ENCODE results near the gene SLC25A25. TPM values are rescaled to one million over a fixed set of nuclear protein-coding genes. Genes with fewer than 3 reads are reported as not detected.
"Not testable (repeated sequence)": the region's sequence is repeated elsewhere in the genome, so short reads cannot be mapped to it uniquely, and the experiment has no call there.

Gene SLC25A25
- total RNA-seq, 1 donor from 2014 or later = 25.8 TPM

DNA sequence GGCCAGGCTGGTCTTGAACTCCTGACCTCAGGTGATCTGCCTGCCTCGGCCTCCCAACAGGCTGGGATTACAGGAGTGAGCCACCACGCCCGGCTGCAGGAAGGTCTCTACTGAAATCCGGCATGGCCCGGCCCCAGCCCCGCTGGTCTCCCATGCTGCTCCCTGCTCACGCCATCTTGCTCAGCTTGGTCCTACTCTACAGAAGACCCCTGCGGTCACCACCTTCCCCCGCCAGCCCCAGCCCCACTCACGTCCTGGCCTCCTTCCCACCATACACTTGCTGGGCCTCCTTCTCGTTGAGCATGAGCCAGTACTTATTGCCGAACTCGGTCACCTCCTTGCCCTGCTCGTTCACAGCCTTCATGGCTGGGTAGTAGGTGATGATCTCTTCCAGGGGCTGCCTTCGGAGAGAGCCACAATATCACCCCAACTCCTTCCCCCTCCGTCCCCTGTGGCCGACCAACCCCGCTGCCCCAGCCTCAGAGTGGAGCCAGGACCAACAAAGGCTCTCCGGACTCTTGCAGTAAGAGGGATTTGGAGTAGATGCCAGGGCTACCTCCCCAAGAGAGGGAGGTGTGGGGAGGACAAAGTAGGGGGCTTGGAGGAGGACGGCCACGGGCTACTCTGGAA is 55.5 kb downstream of the SLC25A25 start:
- DNase-seq (ENCODE audit: low read depth in 2 of 2) = no peak

DNA sequence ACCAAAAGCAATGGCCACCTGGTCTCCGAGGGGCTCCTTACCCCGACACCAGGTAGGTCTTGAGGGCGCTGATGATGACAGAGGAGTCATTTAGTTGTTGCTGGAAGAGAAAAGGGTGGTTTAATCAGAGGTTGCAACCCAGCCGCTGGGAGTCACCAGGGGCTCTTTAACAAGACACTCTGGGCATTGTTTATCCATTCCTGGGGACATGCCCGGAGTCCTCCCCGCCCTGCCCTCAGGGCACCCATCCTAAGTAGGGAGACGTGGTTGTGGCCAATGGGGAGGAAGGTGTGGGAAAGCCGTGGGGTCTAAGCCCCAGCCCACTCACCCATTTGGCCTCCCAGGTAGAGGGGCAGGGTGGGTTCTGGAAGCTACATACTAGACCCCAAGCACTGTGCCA is 56.4 kb downstream of the SLC25A25 start:
- no peak for DNase-seq (ENCODE audit: low read depth in 2 of 2)

DNA sequence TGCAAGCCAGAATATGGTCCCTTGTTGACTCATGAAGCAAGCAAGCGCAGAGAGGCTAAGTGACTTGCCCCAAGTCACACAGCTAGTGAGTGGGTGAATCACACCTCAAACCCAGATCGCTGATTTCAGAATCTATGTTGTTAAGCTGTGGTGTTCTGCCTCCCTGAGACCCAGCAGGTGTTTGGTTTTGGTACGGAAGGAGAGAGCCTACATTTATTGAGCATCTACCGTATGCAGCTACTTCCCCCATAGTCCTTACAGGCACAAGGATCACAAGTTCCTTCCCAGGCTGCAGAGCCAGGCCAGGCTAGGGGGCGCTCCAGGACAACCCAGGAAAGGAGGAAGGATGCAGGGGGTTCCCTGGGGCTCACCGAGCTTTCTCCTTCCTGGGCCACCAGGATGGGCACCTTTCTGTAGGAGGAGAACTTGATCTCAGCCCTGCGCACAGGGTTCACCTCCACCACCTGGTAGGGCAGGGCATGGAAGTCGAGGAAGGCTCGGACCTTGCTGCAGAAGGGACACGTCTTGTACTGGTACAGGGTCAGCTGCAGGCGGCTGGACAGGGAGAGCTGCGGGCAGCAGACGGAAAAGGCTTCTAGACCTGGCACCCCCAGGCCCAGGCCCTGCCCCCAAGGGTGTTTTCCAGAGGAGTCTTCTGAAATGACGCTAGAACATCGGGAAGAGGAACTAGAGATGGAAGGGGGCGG is 57.0 kb downstream of the SLC25A25 start:
- DNase-seq (ENCODE audit: low read depth in 2 of 2) = peak in 1 of 2 donors; percentile 66

DNA sequence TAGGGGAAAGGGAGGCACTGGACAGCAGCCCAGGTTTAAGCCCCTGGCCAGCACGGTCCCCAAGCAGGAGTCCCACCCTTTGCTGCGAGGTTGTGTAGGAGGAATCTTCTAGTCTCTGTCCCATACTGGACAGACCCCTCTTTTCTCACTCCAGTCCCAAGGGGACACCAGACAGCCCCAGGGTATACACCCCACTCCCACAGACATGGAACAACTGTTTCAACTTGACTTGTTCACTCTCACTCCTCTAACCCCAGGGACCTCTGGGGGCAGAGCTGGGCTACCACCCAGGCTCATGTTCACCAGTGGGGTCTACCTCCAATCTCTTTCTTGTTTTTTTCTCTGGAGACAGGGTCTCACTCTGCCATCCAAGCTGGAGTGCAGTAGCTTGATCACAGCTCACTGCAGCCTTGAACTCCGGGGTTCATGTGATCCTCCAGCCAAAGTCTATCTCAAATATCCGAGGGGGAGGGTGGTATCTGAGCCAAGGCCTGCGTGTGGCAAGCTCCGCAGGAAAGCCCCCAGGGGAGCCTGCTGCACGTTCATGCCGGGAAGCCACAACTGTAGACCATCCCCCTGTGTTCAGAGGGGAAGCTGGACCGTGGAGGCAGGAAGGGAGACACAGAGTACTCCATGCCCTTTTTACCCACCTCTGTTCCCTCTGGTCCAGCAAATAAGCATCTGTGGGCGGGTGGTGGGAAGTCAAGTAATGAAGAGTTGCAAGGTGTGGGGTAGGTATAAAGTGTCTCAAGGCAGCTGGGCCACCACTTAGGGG is 57.7 kb downstream of the SLC25A25 start:
- no peak for DNase-seq (ENCODE audit: low read depth in 2 of 2)

DNA sequence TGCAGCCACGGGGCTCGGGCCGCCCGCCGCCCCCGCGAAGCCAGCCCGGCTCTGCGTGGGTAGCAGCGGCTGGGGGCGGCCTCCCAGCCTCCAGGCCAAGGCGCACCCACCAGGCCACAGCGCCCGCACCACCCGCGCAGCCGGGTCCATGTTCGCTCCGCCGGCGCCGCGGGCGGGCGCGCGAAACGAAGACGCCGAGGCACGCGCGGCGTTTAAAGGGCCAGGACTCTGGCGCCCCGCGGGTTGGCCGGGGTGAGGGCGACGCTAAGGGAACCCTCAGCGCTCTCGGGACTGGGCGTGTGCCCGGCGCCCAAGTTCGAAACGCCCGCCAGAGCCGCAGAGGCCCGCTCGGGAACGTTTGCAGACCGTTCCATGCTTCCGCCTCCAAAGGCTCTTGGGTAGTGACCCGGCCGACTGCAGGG is 59.5 kb downstream of the SLC25A25 start, which contains the start of gene PTGES2:
PTGES2 (minus strand) TSS at position 162 of the 422 bp plus-strand sequence; CDS start at position 150, 12 bp downstream.
- DNase-seq (ENCODE audit: low read depth in 2 of 2) = peak; percentile 67 to 86

DNA sequence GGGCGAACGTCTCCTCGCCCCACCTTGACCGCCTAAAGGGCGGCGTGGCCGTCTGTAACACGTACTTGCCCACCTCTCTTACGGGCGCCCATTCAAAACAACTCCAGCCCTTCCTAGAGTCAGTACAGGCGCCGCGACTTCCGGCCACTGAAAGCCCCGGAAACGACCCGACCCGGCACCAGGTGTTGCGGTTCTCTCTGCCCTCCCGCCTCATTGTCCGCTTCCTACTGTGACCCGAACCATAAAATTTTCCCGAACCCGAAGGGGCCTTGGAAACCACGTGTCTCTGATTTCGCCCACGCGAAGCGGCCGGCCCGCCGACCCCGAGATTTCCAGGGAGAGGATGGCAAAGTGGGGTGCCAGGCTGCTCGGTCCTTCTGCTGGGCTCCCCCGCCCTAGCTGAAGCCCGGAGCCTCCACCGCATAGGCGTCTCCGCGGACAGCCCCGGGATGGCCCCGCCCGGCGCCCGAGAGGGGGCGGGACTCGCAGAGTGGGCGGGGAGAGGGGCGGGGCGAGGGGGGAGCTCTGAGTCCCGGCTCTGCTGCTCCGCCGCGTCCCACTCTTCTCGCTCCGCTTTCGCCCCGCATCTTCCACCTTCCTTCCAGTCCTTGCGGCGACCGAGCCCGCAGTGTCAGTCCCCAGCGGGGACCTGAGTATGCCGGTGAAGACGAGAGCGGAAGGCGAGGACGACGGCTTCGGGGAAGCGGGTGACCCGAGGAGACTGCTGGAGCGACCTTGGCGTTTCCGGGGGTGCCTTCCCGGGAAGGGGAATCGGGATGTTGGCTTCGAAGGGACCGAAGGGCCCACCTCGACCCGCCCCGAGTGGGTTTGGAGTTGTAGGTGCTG is 60.2 kb downstream of the SLC25A25 start:
- DNase-seq (ENCODE audit: low read depth in 2 of 2) = peak; percentile 79 to 88

DNA sequence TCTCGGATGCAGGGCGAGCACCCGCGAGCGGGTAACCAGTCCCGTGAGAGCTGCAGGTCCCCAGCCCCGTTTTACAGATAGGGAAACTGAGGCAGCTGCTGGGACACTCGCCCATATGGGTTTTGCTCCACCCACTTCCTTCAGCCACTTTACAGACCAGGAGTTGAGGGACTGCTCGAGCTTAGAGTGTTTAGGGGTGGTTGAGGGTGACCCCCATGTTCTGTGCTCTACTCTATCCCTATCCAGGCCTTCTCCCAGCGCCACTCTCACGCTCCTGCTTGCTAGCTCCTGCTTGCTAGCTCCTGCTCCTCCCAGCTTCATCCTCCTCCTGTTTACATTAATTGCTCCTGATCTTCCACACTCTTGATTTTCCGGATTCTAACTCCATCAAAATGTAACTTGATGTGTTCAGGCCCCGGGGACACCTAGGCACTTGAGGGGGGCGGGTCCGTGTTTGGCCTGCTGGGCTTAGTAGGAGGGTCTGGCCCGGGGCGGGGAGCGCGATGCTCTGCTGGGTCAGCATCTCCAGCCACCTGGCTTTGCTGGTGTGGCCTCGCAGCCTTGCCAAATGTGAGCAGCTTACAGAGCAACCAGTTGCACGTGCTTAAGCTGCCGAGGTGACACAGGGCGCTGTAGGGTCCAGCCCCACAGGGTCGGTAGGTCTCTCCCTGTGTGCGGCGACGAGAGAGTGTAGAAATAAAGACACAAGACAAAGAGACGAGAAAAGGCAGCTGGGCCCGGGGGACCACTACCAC is 61.0 kb downstream of the SLC25A25 start:
- no peak for DNase-seq (ENCODE audit: low read depth in 2 of 2)

DNA sequence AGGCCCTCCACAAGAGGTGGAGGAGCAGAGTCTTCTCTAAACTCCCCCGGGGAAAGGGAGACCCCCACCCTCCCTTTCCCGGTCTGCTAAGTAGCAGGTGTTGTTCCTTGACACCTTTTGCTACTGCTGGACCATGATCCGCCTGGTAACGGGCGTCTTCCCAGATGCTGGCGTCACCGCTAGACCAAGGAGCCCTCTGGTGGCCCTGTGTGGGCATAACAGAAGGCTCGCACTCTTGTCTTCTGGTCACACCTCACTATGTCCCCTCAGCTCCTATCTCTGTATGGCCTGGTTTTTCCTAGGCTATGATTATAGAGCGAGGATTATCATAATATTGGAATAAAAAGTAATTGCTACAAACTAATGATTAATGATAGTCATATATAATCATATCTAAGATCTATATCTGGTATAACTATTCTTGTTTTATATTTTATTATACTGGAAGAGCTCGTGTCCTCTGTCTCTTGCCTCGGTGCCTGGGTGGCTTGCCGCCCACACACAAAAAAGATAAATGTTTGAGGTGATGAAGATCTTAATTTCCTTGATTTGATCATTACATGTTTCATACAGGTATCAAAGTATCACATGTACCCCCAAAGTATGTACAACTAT is 62.1 kb downstream of the SLC25A25 start:
- DNase-seq (ENCODE audit: low read depth in 2 of 2) = not testable (repeated sequence)

DNA sequence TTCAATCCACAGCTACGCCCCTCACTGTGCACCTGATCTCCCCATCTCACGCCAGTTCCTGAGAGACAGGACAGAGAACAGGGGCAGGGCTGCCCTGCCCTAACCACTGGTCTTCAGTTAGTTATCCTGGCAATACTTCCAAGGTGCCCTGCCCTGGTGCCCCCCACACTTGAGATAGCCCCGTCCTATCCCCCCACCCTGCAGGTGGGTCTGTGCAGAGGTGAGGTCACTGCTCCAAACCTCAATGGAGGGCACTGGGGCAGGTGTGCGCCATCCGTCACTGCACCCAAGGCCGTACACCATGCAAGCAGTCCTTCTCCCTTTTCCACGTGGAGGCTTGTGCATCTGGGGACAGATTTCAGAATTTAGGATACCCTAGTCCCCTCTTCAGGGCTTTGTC is 62.6 kb downstream of the SLC25A25 start:
- not testable (repeated sequence) for DNase-seq (ENCODE audit: low read depth in 2 of 2)

DNA sequence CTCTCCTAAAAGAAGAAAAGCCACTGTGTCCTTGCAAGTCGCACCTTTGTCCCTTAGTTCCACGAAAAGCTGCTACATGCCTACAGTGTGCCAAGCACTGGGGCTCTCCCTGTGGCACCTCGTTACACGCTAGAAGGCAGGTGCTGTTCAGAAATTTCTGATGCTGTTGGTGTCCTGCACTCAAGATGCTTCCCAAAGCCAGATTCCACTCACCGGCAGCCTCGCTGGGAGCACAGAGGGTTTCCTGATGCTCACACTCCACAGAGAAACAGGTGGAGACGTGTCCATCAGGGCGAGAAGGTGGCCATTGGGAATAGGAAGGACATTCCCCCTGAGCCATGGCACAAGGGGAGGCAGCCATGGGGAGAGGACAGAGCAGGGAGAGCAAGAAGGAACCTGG is 63.3 kb downstream of the SLC25A25 start:
- not testable (repeated sequence) for DNase-seq (ENCODE audit: low read depth in 2 of 2)

DNA sequence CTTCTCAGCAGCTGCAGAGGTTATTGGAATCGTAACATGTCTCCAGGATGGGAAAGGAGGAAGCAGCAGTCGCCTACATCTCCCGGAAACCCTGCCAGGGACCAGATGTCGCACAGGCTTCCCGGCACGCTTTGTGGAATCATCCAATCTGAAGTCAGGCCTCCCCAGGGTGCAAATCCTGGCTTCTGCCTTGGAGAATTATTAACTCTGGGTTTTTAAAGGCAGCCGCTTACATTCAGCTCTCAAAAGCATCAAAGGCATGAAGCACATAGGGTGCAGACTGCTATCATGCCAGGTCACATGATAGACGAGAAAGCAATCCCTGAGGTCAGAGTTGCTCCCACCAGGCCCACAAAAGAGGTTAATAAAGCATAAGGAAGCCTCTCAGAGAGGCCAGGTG is 64.1 kb downstream of the SLC25A25 start:
- not testable (repeated sequence) for DNase-seq (ENCODE audit: low read depth in 2 of 2)

DNA sequence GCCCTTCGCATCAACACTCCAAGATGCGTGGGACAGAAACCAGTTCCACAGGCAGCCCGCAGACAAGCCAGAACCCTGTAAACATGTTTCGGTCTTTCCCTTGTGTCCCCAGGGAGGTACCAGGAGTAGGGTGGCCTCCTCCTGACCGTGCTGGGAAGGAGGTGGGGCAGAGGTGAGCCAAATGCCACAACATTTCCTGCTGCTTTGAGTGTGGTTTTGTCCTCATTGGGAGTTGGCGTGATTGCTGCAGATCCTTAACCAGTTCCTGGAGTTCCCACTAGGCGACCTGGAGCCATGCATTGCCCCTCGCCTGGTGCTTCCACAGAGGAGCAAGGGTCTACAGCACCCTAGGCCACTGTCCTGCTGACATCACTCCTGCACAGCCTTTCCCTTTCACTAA is 67.5 kb downstream of the SLC25A25 start:
- not testable (repeated sequence) for DNase-seq (ENCODE audit: low read depth in 2 of 2)

DNA sequence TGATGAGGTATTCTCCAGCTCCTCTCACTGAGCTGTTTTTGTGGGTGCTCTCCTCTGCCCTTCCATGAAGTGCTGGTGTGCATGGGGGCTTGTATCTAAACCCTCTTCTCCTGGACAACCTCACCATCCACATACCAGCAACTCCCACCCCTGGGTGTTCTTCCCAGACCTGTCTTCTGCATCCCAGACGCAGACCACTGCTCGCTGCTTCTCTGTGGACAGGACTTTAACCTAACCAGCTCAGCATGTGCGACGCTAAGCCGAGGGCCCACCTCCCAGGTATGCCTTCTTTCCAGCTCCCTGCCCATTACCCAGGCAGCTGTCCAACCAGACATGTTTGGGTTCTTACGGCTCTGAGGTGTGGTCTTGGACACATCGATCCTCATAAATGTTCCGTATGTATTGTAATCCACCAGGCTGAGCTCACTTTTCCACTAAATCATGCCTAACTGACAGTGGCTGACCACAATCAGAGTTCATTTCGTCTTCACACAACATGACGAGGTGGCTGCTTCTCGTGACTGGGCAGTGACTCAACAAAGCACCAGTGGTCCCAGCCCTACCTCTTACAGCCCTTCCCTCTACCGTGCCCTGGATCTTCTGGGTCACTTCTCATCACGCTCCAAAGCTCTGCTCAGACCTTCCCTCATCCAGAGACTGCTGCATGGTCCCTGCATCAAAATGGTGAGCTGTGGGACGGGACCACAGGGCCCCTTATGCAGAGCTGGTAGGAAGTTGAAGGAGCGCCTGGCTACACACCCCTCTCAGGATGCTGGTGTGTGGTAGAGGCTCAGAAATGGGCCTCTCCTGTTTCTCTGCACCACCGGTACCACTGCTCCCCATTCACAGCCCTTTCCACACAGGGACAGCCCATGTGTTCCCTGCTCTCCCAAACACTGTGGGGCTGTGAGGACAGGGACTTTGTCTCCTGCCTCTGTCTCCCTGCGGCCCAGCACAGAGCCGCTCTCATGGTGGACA is 69.1 kb downstream of the SLC25A25 start:
- no peak for DNase-seq (ENCODE audit: low read depth in 2 of 2)

DNA sequence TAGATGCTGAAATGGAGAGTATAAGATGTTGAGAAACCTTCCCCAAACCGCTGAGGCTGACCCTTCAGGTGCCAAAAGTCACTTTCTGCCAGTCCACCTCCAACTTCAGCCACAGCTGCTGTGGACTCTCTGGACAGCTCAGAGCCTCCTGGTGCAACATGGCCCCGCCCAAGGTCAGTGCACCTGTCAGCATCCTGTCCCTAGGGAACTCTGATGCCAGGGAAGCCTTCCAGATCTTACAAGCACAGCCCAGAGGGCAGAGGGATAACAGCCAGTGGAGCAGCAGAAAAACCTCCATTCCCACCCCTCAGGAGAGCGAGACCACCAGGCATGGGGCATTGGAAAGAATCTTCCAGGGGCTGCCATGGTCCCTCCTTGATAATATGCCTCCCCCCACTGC is 70.0 kb downstream of the SLC25A25 start:
- no peak for DNase-seq (ENCODE audit: low read depth in 2 of 2)

DNA sequence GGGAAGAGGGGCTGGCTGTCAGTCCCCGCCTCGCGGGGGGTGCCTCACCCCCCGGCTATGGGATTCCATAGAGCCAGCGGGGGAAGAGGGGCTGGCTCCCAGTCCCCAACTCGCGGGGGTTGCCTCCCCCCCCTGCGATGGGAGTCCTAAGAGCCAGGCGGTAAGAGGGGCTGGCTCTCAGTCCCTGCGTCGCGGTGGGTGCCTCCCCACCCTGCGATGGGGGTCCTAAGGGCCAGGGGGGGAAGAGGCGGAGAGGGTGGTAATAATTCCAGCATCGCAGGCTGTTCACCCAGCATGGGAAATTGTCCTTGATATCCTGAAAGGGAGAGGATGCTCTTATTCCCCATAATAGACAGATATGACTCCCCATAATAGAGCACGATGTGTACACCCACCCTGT is 71.6 kb downstream of the SLC25A25 start:
- DNase-seq (ENCODE audit: low read depth in 2 of 2) = no peak

DNA sequence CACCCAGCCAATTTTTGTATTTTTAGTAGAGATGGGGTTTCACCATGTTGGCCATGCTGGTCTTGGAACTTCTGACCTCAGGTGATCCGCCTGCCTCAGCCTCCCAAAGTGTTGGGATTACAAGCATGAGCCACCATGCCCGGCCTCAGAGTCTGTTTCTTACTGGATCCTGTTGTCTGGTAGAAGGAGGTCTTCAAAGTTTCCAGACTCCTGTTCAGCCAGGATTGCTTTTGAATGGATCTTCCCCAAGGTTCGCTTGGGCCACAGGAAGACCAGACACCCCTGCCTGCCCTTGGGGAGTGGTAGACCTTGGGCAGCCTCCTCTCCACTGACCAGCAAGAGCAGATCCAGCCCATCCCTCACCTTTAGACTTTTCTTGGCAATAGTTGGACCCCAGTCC is 73.6 kb downstream of the SLC25A25 start:
- DNase-seq (ENCODE audit: low read depth in 2 of 2) = no peak

DNA sequence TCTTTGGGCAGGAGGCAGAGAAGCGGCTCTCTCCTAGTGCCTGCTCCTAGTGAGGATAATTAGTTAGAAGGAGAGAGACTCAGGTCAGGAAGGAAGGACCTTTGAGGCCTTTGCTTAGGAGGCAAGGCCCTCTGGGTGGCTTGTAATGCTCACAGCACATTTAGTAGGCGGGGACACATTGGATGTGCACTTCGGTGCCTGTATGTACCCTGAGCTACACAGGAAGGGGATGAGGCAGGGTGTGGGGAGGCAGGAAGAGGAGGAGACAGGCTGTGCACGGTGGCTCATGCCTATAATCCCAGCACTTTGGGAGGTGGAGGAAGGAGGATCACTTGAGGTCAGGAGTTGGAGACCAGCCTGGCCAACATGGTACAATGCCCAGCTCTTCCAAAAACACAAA is 74.0 kb downstream of the SLC25A25 start:
- DNase-seq (ENCODE audit: low read depth in 2 of 2) = no peak

DNA sequence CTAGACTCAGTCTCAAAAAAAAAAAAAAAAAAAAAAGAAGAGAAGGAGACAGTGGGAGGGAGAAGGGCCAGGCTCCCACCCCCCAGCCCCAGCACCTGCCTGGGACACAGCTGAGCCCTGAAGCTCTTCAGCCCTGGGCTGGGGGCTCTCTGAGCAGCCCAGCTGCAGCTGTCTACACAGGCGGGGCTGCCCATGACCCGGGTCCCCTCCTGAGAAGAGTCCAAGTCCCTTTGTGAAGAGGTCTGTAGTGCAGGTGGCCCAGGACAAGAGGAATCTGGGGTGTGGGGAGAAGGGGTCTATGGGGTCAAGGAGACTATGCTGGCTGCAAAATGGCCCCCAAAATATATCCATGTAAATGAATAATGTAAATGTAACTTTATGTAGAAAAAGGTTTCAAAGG is 74.6 kb downstream of the SLC25A25 start:
- no peak for DNase-seq (ENCODE audit: low read depth in 2 of 2)
